Measurements from ENCODE around the gene TUBGCP2.

GRCh38 chr10:133337370-133337725 is 28.7 kb upstream of the TUBGCP2 start:
- no peak for TF ChIP-seq POLR2A (IDR thresholded peaks at IDR 0.05; ENCODE audit: insufficient read depth in 1 of 2, low read depth in 2 of 2, low read length in 2 of 2)
- no peak for TF ChIP-seq IRF9 (CRISPR knock-in tag; IDR thresholded peaks at IDR 0.05; ENCODE audit: borderline replicate concordance)
- TF ChIP-seq ZNF776 (CRISPR knock-in tag; IDR thresholded peaks at IDR 0.05): no peak
- TF ChIP-seq ZEB1 (IDR thresholded peaks at IDR 0.05; ENCODE audit: insufficient replicate concordance, low read depth): no peak
- no peak for TF ChIP-seq CTCF (CRISPR knock-in tag; IDR thresholded peaks at IDR 0.05)
- TF ChIP-seq JUND (CRISPR knock-in tag; IDR thresholded peaks at IDR 0.05): no peak
- TF ChIP-seq U2AF1 (optimal IDR thresholded peaks at IDR 0.05; ENCODE audit: low read depth, low read length): no peak
- no peak for TF ChIP-seq CEBPB (IDR thresholded peaks at IDR 0.05; ENCODE audit: borderline replicate concordance, low read depth, low read length)
- TF ChIP-seq ZNF678 (CRISPR knock-in tag; IDR thresholded peaks at IDR 0.05): no peak
- no peak for TF ChIP-seq HMGXB4 (CRISPR knock-in tag; IDR thresholded peaks at IDR 0.05; ENCODE audit: borderline replicate concordance in 1 of 2, low read depth in 1 of 2)
- TF ChIP-seq PRDM4 (CRISPR knock-in tag; IDR thresholded peaks at IDR 0.05; ENCODE audit: borderline replicate concordance): no peak
